Smooth muscle cell (in vitro differentiated cells): ENCODE data around the gene FAM193B. TPM values are rescaled to one million over a fixed set of nuclear protein-coding genes. Genes with fewer than 3 reads are reported as not detected.

Experiments used
- DNase-seq: peaks from one replicate; lab custom pipeline; 2025; ENCODE audit not compliant: unreplicated experiment; lab: John Stamatoyannopoulos, UW
- H2AFZ ChIP-seq: fragments of 200-600 bp; sonication (generic); 2 replicates; pipeline ENCODE4 v1.6.0; 2016; ENCODE audit warnings: antibody characterized with exemption, low read depth, mild to moderate bottlenecking
- H3F3A ChIP-seq: fragments of 200-600 bp; sonication (generic); 2 replicates; pipeline ENCODE4 v1.6.0; 2017; ENCODE audit warnings: antibody characterized with exemption, low read depth
- H3K27ac ChIP-seq: fragments of 200-600 bp; sonication (generic); 2 replicates; pipeline ENCODE4 v1.5.1; 2016; ENCODE audit warnings: low read depth, mild to moderate bottlenecking
- H3K27me3 ChIP-seq: fragments of 200-600 bp; sonication (generic); 2 replicates; pipeline ENCODE4 v1.6.1; 2016; ENCODE audit warnings: low read depth, mild to moderate bottlenecking
- H3K36me3 ChIP-seq: fragments of 200-600 bp; sonication (generic); 2 replicates; pipeline ENCODE4 v1.5.1; 2016; ENCODE audit warnings: low read depth
- H3K4me1 ChIP-seq: fragments of 200-600 bp; sonication (generic); 2 replicates; pipeline ENCODE4 v1.5.1; 2016; ENCODE audit warnings: low read depth
- H3K4me2 ChIP-seq: fragments of 200-600 bp; sonication (generic); 2 replicates; pipeline ENCODE4 v1.6.0; 2016; ENCODE audit warnings: mild to moderate bottlenecking
- H3K4me3 ChIP-seq: fragments of 200-600 bp; sonication (generic); 2 replicates; pipeline ENCODE4 v1.5.1; 2016; ENCODE audit warnings: mild to moderate bottlenecking
- H3K79me2 ChIP-seq: fragments of 200-600 bp; sonication (generic); 2 replicates; pipeline ENCODE4 v1.6.0; 2016; ENCODE audit warnings: low read depth, mild to moderate bottlenecking
- H3K9ac ChIP-seq: fragments of 200-600 bp; sonication (generic); 2 replicates; pipeline ENCODE4 v1.6.0; 2016; ENCODE audit warnings: low read depth
- H3K9me3 ChIP-seq: fragments of 200-600 bp; sonication (generic); replicated peaks from 2 replicates; pipeline ENCODE4 v1.5.1; 2016; ENCODE audit warnings: low read depth
- H4K20me1 ChIP-seq: fragments of 200-600 bp; sonication (generic); 2 replicates; pipeline ENCODE4 v1.6.0; 2016; ENCODE audit warnings: low read depth
- WGBS: methylation state at CpG from one replicate; pipeline ENCODE4 v1.1.7; 2016; ENCODE audit warnings: low lambda C conversion rate; 5-methylcytosine and 5-hydroxymethylcytosine counted together
- polyA plus RNA-seq: library from polyadenylated mRNA; unstranded; fragments of >200 nt; fragmentation: Nextera tagmentation; extraction: Ambion mirVana; gene quantifications from 2 replicates; pipeline ENCODE4 v1.2.1, GENCODE V29; 2016
- total RNA-seq: library from RNA; depleted of rRNA; stranded (reverse); fragments of >200 nt; gene quantifications from 2 replicates; pipeline ENCODE4 v1.2.3, GENCODE V29; 2014
- TF ChIP-seq, protein P1 (sequence below): fragments of 200-600 bp; sonication (generic); IDR thresholded peaks from 2 replicates; pipeline ENCODE4 v1.5.1; 2017; ENCODE audit warnings: borderline replicate concordance, mild to moderate bottlenecking, antibody characterized with exemption; ENCODE audit not compliant: insufficient read depth, poor library complexity, severe bottlenecking

FAM193B gene
- total and polyA plus RNA-seq, 2 experiments from 2014 or later: 28.3 to 42.8 TPM

DNA sequence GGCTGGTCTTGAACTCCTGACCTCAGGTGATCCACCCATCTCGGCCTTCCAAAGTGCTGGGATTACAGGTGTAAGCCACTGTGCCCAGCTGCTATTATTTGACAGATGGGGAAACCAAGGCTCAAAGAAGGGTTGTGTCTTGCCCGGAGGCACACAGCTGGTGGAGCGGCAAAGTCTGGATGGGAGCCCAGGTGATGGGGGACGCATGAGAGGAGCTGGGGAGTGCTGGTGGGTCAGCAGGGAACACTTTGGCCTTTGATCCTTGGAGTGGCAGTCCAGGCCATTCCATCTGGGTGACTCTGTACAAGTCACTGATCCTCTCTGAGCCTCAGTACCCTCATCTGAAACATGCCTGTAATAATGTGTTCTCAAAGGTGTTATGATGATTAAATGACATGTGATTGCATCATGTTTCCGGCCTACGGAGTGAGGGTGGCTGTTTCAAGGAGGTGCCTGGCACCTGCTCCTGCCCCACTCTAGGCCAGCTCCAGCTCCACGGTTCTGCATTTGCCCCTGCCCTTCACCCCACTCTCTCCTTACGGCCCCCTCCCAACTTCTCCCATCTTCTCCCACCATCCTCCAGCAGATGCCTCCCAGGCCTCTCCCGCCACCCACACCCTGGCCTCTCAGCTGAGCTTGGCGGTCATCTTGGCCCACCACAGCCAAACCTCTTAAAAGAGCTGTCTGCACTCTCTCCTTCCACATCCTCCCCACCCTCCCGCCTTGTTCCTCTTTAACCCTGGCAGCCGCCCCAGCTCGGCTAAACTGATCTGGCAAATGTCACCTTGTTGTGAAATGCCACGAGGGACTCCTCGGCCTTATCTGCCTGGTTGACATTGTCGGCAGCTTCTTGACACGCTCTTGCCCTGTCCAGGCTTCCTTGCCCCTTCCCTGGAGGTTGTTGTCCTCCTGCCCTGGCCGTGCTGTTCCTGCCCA, 75.4 kb downstream of the FAM193B start:
- no peak for DNase-seq
- Histone ChIP-seq H3K9ac (no peak overlapping the region), H3K27ac (peak overlapping the region; percentile 71), H3F3A (peaks cover 56% of the 10 kb centered on the region), H3K4me2 (peak overlapping the region; percentile 15), H3K27me3 (no peaks in the 10 kb centered on the region), H3K36me3 (no peaks in the 10 kb centered on the region), H3K4me1 (peaks cover 2% of the 10 kb centered on the region), H3K9me3 (no peaks in the 10 kb centered on the region), H3K79me2 (no peaks in the 10 kb centered on the region), H4K20me1 (peaks cover 54% of the 10 kb centered on the region), H2AFZ (no peak overlapping the region), H3K4me3 (no peak overlapping the region)
- WGBS: 42% methylated on average over 18 of the region's 18 CpGs
- TF ChIP-seq, protein P1, sequence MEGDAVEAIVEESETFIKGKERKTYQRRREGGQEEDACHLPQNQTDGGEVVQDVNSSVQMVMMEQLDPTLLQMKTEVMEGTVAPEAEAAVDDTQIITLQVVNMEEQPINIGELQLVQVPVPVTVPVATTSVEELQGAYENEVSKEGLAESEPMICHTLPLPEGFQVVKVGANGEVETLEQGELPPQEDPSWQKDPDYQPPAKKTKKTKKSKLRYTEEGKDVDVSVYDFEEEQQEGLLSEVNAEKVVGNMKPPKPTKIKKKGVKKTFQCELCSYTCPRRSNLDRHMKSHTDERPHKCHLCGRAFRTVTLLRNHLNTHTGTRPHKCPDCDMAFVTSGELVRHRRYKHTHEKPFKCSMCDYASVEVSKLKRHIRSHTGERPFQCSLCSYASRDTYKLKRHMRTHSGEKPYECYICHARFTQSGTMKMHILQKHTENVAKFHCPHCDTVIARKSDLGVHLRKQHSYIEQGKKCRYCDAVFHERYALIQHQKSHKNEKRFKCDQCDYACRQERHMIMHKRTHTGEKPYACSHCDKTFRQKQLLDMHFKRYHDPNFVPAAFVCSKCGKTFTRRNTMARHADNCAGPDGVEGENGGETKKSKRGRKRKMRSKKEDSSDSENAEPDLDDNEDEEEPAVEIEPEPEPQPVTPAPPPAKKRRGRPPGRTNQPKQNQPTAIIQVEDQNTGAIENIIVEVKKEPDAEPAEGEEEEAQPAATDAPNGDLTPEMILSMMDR: no peak

DNA sequence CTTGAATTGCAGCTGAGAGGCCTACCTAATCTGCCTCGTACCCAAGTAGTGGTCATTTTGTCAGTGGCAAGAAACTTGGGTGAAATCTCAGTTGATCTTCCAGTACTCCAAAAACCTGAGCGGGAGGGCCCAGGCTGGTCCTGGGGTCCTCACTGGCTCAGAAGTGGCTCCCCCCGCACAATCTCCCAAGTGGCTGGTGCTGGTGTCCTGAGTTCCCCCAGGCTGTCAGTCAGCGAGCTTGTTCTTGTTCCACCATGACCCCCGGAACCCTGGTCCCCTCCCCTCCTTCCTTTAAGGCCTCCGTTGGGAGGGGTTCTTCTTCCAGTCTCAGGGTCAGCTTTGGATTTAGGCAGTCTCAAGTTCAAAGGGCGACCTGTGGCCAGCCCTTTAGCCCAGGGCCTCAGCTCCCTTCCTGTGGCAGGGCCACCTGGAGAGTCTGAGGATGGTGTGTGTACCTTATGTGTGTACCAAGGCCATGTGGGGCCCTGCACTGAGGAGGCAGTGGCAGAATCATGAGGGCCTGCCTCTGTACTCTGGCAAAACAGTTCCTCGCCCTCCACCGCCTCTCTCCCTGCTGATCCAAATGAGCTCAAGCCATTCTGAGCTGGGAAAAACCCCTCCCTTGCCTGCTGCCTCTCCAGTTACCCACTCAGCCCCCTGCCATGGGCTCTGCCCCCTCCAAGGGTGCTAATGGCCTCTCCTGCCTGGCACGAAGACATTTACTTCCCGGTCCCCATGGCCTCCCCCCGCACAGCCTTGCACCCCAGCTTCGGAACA, 76.5 kb downstream of the FAM193B start:
- H3K36me3 ChIP-seq: no peaks in the 10 kb centered on the region
- H3K27ac ChIP-seq: peak overlapping the region; percentile 11
- no peak overlapping the region for H3K9ac ChIP-seq
- no peak for DNase-seq
- H3K9me3 ChIP-seq: no peaks in the 10 kb centered on the region
- H3K27me3 ChIP-seq: no peaks in the 10 kb centered on the region
- H3K4me3 ChIP-seq: no peak overlapping the region
- no peak overlapping the region for H3K4me2 ChIP-seq
- H3K4me1 ChIP-seq: peaks cover 4% of the 10 kb centered on the region
- no peak overlapping the region for H2AFZ ChIP-seq
- H4K20me1 ChIP-seq: peaks cover 43% of the 10 kb centered on the region
- peaks cover 1% of the 10 kb centered on the region for H3K79me2 ChIP-seq
- peaks cover 47% of the 10 kb centered on the region for H3F3A ChIP-seq
- 96% methylated on average over 13 of the region's 13 CpGs for WGBS
- TF ChIP-seq, protein P1: no peak

DNA sequence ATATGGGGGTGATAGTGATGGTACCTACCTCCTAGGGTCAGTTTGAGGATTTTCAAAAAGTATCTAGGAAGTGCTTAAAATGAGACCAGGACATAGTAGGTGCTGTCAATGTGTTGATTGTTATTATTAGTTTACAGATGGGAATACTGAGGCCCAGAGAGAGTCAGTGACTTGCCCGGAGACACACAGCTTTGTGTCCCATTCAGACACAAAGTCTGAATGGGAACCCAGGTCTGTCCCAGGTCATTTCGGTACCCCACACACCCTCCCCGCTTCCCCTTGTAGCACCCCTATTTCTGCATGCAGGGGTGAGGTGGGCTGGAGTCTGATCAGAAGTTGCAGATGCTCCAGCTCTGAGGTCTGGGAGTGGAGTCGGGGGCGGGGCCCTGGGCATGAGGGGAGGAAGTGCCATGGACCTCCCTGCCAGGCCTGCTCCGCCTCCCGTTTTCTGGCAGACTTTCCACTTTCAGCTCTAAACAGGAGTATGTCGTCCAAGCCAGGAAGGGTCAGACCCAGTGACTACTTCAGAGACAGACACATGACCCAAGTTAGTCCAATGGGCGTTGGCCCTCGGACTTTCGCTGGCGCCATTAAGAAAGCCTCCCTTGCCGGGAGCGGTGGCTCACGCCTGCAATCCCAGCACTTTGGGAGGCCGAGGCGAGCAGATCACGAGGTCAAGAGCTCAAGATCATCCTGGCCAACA, 77.7 kb downstream of the FAM193B start:
- Histone ChIP-seq H3K4me2 (no peak overlapping the region), H3K27me3 (no peaks in the 10 kb centered on the region), H3K36me3 (no peaks in the 10 kb centered on the region), H3K79me2 (peaks cover 13% of the 10 kb centered on the region), H3F3A (peaks cover 46% of the 10 kb centered on the region), H4K20me1 (peaks cover 43% of the 10 kb centered on the region), H3K9ac (no peak overlapping the region), H3K27ac (no peak overlapping the region), H2AFZ (no peak overlapping the region), H3K9me3 (no peaks in the 10 kb centered on the region), H3K4me1 (peaks cover 12% of the 10 kb centered on the region), H3K4me3 (no peak overlapping the region)
- WGBS: 85% methylated on average over 18 of the region's 18 CpGs
- no peak for DNase-seq
- TF ChIP-seq, protein P1: no peak
